MM.1S (cell line): Measurements from ENCODE around the gene TADA2B.

Experiments used
- EZH2phosphoT487 ChIP-seq: fragments of 300-600 bp; sonication (generic); IDR thresholded peaks from 2 replicates; pipeline ENCODE4 v1.6.1; 2018; ENCODE audit warnings: antibody characterized with exemption, low read length
- TF ChIP-seq, protein P1 (sequence below): fragments of 300-600 bp; sonication (generic); IDR thresholded peaks from 2 replicates; pipeline ENCODE4 v1.5.1; 2016; ENCODE audit warnings: antibody characterized with exemption, low read length, mixed read lengths

- TF ChIP-seq EZH2phosphoT487: no peak
- TF ChIP-seq, protein P1, sequence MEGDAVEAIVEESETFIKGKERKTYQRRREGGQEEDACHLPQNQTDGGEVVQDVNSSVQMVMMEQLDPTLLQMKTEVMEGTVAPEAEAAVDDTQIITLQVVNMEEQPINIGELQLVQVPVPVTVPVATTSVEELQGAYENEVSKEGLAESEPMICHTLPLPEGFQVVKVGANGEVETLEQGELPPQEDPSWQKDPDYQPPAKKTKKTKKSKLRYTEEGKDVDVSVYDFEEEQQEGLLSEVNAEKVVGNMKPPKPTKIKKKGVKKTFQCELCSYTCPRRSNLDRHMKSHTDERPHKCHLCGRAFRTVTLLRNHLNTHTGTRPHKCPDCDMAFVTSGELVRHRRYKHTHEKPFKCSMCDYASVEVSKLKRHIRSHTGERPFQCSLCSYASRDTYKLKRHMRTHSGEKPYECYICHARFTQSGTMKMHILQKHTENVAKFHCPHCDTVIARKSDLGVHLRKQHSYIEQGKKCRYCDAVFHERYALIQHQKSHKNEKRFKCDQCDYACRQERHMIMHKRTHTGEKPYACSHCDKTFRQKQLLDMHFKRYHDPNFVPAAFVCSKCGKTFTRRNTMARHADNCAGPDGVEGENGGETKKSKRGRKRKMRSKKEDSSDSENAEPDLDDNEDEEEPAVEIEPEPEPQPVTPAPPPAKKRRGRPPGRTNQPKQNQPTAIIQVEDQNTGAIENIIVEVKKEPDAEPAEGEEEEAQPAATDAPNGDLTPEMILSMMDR: no peak
Measured at GRCh38 chr4:7073059-7073458, 29.9 kb downstream of the TADA2B start.
